GM18861 (cell line): ENCODE results near the gene GRAMD1B.

Source experiments
- ATAC-seq: cut with Tn5 transposase; IDR thresholded peaks from one replicate; pipeline ENCODE4 v1.9.1; 2021; ENCODE audit not compliant: unreplicated experiment

GRAMD1B gene

DNA sequence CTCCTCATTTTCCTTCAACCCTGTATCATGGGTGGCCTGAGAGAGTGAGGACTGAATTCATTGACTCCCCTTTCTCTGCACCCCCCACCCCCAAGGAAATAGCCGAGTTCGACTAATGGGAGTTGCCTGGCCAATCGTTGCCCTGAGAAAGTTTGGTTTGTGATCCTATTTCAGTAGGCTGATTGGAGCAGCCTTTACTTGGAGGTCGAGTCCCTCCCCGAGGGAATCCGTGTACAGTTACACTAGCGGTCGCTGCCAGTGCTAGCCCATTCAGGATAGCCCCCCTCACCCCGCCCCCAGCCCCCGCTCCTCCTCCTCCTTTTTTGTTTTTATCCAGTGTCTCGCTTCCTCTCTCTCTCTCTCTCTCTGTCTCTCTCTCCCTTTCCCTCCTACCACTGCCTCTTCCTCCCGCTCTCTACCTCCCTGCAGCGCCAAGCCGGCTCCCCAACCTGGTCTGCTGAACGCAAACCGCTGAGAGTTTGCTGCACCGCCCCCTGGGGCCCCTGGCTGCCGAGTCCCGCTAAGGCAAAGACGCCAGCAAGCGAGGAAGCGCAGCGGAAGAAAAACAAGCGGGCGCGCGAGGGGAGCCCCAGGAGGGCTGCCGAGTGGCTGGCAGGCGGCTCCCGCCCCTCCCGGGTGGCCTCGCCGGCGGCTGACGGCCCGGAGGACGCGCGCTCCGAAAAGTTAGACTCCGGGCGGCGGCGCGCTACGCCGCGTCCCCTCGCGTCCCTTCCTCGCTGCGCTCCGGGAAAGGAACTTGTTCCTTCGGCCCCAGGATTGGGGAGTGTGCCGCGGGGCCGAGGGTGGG is at the start of gene GRAMD1B:
Gene GRAMD1B, plus strand, starts transcription at position 357 of the 808 bp plus-strand sequence. CDS start 524 bp downstream, outside the sequence.
- peak; percentile 59 for ATAC-seq

DNA sequence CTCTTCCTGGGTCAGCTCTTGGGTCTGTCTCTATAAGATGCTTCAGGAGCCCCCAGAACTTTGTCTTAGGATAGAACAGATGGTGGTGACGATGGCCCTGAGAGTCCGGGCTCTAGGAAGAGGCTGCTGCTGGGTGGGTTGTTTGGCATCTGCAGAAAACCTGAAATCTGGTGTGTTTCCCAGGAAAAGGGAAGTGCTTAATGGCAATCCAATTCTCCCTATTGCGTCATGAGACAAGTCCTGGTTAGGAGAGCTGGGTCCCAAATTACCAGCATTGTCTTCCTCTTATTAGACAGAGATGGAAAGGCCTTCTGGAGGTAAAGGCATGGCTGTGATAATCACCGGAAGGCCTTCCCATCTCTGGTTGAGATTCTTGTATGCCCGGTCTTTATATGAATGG is 48.9 kb upstream of the GRAMD1B start:
- no peak for ATAC-seq

DNA sequence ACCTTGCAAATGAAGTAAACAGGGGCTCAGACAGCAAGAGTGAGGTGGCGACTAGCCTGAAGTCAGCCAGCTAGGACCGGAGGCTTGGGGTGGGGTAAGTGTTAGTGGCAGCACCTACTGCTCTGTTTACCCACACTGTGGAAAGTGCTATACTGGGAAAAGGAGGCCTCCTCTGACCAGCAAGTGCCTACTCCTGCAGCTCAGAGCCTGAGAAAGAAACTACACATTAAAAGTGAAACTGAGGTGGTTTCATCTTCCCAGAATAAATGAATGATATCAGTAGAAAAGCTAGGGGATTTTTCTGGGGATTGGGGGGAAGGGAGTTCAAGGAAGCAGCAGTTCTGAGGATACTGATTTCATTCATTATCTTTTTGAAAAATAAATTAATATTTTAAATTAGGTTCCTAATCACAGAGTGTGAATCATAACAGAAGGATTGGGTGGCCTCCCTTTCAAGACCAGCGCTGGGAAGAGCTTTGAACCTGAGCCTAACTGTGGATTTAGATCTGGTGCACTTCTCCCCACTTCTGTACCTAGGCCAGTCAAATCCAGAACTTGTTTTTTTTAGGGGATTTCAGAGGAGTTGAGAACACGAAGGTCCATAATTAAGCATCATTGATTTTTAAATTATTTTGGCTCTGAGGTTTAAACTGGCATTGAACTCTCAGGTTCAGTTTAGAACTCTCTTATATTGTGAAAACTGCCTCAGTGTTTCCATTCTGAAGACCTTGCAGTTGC is 48.1 kb upstream of the GRAMD1B start:
- peak; percentile 65 for ATAC-seq

DNA sequence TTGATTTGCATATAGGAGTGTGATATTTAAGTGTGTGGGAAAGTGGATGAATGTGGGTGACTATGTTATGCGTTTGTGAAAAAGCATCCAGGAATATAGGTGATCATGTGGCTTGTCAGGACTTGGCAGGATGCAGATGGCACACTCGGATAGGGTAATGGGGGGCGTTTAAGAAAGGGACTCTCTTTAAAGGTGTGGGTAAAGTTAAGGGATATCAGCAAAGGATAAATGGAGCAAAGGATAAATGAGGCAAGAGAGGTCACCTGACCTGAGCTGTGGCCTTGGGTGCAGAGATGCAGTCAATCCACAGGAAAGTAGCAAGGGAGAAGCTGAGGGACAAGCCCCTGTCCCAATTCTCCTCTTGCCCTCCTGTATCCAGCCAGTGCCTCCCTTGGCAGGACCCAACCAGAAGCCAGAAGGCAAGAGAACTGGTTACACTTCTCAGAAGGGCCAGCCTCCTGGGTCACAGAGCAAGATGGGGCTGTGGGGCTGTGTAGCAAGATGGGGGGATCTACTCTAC is 47.5 kb upstream of the GRAMD1B start:
- no peak for ATAC-seq

DNA sequence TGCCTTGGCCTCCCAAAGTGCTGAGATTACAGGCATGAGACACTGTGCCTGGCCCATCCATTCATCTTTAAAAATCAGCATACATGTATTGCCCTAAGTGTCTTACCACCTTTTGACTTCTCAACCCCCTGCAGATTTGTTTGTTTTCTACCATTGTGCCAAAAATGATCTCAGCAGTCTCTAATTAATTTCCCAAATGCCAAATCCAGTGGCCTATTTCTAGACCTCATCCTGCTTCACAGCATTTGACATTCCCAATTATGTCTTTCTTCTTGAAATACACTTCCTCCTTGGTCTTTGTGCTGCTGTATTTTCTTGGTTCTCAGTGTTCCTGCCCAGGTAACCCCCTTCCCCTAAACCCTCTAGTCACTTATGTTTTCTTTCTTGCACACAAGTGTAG is 46.0 kb upstream of the GRAMD1B start:
- ATAC-seq = no peak

DNA sequence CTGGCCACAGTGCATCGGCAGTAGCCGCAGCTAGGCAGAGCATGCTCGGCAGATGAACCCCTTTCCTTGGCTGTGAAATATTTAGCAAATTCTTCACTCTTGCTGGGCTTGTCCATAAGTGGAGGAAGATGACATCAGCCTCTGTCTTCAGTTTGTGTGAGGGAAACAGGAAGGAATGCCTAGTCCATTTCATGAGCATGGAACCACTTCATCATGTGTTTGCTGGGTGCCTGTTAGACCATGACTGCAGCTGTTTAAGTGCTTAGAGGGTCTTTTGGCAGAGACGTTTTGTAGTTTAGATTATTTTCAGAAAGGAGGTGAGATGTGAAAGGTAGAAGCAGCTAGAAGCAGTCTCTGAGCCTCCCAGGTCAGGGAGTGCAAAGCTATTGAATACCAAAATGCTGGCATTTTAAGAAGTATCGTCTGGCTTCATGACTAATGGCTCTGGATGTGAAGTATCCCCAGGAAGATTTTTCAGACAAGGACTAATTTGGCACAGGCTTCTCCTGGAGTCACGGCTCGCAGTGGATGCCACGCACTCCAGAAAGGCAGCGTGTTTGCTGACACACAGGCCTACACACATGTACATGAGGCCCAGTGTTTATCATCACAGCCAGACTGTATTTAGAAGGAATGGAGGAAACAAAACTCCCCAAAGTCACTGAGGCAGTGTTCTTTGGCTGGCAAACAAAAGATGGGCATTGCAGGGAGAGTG is 43.1 kb upstream of the GRAMD1B start:
- no peak for ATAC-seq

DNA sequence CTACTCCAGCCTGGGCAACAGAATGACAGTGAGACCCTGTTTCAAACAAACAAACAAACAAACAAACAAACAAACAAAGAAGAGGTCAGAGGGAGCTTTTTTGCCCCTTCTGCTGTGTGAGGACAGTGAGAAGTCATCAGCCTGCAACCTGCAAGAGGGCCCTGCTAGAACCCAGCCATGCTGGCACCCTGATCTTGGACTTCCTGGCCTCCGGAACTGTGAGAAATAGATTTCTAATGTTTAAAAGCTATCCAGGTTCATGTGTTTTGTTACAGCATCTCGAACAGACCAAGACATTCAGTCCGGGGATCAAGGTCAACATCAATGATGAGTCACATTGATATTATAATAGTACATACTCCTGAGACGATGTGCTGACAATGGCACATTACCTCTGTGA is 41.4 kb upstream of the GRAMD1B start:
- ATAC-seq = no peak

DNA sequence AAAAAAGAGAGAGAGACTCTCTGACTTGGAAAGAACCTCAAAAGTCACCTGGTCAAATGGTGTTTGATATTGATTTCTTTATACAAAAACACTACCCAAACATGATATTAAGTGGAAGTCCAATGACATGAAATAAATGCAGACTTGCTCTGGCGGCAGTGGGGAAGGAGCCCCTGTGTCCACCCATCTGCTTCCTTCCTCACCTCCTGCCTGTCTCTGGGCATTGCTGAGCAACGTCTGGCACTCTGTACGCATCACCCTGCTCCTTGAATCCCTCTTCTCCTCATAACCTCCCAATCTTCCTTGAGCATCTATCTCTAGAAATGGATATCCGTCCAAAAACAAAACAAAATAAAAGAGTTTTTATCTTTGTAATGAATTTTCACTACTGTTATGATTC is 39.9 kb upstream of the GRAMD1B start:
- no peak for ATAC-seq

DNA sequence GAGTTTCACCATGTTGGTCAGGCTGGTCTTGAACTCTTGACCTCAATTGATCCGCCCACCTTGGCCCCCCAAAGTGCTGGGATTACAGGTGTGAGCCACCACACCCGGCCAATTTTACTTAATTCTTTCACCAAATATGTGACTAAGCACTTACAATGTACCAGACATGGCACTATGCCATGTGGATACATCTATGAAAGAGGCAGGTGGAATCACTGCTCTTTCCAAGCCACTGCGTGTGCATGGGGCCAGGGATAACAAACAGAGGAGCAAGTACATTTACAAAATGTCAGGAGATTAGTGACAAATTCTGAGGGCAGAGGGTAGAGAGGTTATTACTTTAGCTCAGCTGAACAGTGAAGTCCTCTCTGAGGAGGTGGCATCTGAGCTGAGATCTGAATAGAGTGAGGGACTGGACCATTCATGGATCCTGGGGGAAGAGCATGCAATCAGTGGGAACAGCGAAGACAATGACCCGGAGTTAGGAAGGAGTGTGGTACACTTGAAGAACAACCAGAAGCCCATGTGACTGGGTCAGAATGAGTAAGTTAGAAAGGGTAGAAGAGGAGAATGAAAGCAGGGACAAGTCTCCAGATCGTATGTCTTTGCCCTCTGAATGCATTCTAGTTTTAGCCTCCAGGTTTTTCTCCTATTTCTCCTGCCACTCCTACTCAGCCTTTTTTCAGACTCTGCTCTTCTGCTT is 38.3 kb upstream of the GRAMD1B start:
- no peak for ATAC-seq

DNA sequence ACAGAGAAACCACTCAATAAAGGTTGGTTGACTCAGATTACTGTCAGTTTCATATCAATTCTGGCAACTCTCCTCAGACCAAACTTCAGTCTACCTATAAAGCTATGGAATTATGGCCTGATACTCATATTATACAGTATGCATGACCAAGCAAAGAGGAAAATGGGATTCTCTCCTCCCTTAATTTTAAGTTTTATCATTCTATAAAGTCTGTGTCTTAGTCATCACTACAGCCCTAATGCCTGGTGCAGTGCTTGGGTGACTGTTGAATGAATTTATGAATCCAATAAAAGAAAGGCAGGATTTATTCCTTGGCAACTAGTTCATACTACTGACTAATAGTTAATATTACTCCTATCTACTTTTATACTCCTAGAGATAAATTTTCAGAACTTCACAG is 37.6 kb upstream of the GRAMD1B start:
- no peak for ATAC-seq

DNA sequence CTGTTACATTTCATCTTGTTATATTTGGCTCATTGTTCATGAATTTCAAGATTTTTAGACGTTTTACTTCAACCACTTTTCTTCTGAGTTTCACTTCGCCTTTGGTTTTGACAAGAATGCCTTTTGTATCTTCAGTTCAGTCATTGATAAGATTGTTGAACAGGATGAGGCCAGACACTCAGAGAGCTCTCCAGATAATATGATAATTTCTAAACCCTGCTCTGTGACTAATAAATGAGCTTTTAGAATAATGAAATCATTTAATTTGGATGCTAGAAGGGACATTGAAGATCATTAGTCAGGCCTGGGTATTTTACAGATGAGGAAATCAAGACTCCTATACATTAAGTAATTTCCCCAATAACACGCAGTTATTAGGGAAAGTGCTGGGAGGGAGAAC is 37.2 kb upstream of the GRAMD1B start:
- ATAC-seq = no peak

DNA sequence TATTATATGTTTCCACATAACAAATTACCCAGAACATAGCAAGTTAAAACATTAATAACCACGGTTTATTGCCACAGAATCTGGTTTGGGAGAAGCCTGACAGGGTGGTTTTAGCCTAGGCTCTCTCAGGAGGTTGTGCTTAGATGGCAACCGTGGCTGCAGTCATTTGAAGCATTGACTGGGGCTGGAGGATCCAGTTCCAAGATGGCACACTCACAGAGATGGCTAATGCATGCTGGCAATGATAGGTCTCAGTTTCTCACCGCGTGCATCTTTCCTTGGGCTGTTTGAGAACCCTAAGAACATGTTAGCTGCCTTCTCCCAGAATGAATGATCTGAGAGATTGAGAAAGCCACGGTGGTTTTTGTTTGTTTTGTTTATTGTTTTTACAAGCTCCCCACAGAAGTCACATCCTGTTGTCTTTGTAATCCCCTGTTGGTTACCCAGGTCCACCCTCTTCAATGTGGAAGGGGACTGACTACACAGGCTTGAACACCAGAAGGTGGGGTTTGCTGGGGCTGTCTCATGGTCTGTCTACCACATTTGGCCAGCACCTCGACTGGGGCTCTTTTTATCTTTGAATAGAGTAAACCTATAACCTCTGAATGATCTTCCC is 36.6 kb upstream of the GRAMD1B start:
- ATAC-seq = no peak

DNA sequence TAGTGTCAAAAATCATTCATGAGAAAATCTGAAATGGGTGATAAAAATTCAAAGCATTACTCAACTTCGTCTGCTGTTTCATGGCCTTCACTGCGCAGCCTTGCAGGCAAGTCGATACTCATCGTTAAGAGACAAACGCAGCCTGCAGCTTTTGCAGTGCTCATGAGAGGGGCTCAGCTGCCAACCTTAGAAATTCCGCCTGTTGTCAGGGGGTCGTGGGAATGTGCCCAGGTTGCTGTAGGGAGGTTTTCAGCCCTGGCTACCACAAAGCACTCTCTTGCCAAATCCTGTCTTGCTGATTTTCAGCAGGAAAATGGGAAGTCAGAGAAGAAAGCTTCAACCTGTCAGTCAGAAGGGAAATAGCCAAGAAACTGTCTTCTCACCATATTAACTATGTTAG is 25.4 kb upstream of the GRAMD1B start:
- ATAC-seq = no peak

DNA sequence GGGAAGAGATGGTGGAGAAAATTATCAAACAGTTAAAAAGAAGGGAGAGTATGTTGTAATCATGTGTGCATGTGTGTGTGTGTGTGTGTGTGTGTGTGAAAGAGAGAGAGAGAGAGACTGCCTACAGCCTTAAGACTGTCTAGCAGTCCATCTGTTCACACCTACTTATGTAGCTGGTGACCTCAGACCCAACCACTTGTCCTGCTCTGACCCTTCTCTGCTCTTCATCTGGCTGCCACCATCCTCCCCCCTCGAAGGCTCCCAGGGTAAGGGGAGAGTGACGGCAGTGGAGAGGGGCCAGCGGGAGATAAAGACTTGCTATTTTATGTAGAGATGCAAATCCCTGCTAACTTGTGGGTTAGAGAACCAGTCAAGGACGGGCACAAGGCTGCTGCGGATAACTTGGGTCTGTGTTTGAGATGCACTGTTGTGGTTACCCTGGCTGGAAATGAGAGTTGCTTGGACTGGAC is 24.9 kb upstream of the GRAMD1B start:
- no peak for ATAC-seq

DNA sequence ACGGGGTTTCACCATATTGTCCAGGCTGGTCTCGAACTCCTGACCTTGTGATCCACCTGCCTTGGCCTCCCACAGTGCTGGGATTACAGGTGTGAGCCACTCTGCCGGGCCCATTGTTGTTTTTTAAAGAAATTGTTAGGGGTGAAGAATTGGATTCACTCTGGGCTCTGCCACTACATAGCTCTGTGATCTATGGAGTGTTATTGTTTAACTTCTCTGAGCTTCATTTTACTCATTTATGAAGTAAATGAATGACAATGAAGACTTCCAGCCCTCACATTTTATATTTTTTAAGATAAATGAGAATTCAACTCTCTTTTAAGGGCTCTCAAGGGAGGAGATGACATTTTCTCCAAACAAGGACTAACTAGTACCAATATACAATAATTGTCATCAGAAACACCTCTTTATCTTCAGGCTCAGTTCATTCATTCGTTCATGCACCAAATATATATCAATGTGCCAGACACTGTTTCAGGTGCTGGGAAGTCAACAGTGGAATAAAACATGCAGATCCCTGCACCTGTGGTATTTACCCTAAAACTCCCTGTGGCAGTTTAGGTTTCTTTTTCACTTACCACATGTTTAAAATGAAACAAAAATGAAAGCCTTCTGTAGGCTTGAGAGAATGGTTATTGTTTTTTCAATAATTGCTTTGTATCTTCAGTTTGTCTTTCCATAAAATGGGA is 23.5 kb upstream of the GRAMD1B start:
- peak; percentile 44 for ATAC-seq

DNA sequence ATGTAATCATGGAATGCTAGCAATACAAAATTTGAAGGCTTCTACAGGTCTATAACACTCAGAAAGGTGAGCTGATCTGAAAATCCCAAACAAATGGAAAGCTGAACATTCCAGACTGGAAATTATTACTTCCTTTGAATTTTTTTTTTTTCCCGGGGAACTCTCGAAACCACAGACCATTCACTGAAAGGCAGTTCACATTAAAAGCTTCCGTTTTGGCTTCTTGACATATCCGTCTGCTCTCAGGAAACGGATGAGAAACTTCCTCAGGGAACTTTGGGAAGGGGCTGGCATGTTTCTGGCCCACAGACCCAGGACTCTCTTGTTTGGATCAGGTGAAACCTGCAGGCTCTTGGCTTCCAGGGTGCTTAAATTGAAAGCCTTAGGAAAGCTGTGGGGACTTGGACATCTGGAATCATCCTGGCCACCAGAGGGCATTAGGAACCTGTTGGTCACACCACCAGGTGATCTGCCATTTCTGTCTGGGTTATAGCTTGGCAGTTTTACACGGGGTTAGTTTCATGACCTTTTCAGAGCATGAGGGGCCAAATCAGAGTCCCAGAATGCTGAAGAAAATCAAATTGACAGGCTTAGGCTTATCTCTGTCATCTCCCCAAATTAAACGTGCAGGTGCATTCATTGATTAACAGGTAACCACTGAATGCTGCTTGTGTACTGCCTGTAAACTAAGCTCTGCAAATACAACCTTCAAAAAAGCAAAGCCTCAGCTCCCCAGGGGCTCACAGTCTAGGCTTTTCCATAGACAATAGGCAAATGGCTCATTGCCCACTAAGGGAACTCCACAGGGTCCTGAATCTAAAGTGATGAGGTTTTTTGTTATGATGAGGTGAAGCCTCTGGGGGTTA is 22.7 kb upstream of the GRAMD1B start:
- no peak for ATAC-seq

DNA sequence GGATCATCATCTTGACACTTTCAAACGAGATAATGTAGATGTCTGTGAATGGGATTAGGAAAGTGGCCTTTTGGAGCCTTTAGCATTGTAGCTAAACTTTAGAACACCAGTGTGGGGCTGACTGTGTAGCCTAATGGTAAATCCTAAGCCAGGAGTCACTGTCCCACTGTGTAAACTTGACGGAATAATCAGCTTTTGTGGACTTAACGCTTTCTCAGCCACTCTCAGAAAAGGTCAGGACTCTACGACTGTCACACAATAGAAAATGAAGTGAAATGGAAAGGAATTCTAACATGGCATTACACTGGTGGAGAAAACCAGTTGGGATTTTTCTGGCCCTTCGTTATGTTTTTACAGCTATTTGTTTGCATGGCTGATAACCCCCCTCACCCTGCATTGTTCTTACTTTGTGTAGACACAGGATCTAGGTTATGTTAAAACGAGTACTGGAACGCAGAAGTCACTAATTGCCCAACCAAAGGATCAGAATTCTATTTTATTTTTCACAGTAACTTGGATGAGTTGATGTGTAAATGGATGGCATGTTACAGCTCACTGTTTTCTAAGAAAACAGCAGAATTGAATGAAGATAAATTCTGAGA is 22.0 kb upstream of the GRAMD1B start:
- no peak for ATAC-seq
